Measurements from ENCODE around the gene ZFYVE28.

ZFYVE28 gene

GRCh38 chr4:2266181-2266580 lies 152.3 kb downstream of the ZFYVE28 start:
- DNase-seq (ENCODE audit: low spot score): no peak

DNA sequence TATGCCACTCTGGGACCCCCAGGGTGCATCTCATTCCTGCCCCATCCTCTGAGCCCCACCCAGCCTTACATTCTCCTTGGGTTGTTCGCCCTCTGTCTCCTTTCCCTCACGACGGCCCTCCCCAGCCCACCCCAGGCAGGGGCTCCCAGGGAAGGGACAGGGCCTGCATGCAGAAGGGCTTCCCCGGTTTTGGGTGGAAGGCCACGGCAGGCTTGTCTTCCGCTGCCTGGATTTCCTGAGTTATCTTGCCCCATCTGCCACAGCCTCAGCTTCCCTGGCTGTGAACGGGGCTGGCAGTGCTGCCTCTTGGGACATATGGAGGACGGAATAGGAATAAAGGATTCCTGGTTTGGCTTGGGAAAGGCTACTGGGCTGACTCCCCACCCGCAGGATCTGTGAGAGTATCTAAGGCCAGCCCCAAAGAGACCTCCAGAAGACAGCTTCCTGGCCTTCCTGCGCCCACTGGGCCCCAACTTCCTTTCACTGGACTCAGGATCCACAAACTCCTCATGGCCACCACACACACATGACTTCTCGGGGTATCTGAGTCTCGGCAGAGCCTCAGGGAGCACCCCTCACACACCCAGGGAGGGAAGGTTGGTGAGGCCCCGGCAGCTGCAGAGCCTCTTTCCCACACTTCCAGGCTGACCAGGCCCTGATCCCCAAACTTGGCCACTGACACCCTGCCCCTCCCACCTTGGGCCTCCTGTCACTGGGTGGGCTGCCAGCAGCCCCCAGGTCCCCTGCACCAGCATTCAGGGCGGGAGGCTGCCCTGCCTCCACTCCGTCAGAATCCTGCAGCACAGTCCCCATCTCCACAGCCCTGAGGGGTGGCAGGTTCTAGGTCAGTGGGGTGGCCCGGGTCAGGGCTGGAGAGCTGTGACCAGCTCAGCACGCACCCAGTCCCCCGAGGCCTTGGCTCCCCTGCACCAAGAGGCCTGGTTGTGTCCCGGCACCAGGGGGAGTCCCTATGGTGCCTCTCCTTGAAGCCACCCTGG lies 153.0 kb downstream of the ZFYVE28 start:
- TF ChIP-seq, protein P1, sequence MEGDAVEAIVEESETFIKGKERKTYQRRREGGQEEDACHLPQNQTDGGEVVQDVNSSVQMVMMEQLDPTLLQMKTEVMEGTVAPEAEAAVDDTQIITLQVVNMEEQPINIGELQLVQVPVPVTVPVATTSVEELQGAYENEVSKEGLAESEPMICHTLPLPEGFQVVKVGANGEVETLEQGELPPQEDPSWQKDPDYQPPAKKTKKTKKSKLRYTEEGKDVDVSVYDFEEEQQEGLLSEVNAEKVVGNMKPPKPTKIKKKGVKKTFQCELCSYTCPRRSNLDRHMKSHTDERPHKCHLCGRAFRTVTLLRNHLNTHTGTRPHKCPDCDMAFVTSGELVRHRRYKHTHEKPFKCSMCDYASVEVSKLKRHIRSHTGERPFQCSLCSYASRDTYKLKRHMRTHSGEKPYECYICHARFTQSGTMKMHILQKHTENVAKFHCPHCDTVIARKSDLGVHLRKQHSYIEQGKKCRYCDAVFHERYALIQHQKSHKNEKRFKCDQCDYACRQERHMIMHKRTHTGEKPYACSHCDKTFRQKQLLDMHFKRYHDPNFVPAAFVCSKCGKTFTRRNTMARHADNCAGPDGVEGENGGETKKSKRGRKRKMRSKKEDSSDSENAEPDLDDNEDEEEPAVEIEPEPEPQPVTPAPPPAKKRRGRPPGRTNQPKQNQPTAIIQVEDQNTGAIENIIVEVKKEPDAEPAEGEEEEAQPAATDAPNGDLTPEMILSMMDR (IDR thresholded peaks at IDR 0.05; ENCODE audit: extremely low read depth, missing control alignments): no peak
- DNase-seq (ENCODE audit: low spot score): no peak

More at GRCh38 chr4:2266181-2266580, 152.3 kb downstream of the ZFYVE28 start:
- TF ChIP-seq, protein P1 (IDR thresholded peaks at IDR 0.05; ENCODE audit: extremely low read depth, missing control alignments): no peak

GRCh38 chr4:2264481-2265041 lies 153.9 kb downstream of the ZFYVE28 start:
- TF ChIP-seq, protein P1 (IDR thresholded peaks at IDR 0.05; ENCODE audit: extremely low read depth, missing control alignments): no peak
- DNase-seq (ENCODE audit: low spot score): no peak

- DNase-seq (ENCODE audit: low spot score): no peak
Measured at GRCh38 chr4:2263926-2264321, 154.5 kb downstream of the ZFYVE28 start.

GRCh38 chr4:2262944-2263250 lies 155.5 kb downstream of the ZFYVE28 start:
- TF ChIP-seq, protein P1 (IDR thresholded peaks at IDR 0.05; ENCODE audit: extremely low read depth, missing control alignments): no peak
- DNase-seq (ENCODE audit: low spot score): no peak

More at GRCh38 chr4:2263926-2264321, 154.5 kb downstream of the ZFYVE28 start:
- TF ChIP-seq, protein P1 (IDR thresholded peaks at IDR 0.05; ENCODE audit: extremely low read depth, missing control alignments): no peak

GRCh38 chr4:2262145-2262943 lies 156.1 kb downstream of the ZFYVE28 start:
- peak; percentile 99 for DNase-seq (ENCODE audit: low spot score)
- TF ChIP-seq, protein P1 (IDR thresholded peaks at IDR 0.05; ENCODE audit: extremely low read depth, missing control alignments): no peak

DNA sequence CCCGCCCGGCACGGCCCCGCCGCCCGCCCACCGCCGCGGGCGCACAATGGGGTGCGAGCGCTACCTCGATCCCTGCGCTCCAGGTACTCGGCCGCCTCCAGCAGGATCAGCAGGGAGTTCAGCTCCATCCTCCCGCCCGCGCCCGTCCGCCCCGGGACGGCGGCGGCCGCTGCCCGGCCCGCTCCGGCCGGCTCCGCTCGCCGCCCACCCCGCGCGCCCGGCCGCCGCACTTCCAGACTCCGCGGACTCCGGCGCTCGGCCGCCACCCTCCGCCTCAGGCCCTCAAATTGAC lies 156.6 kb downstream of the ZFYVE28 start, which contains the start of gene MXD4:
Gene MXD4 (minus strand): TSS at position 257 of the 292 bp plus-strand sequence. CDS start 129 bp downstream, at position 128.
- TF ChIP-seq, protein P1 (IDR thresholded peaks at IDR 0.05; ENCODE audit: extremely low read depth, missing control alignments): no peak
- no peak for DNase-seq (ENCODE audit: low spot score)
